Keratinocyte (primary cell): ENCODE data around the gene SHISAL2B. TPM values are rescaled to one million over a fixed set of nuclear protein-coding genes. Genes with fewer than 3 reads are reported as not detected.

Experiments
- DNase-seq: peaks from one replicate; pipeline ENCODE4 v3.0.0-alpha.2; 2011; ENCODE audit warnings: low read depth, missing footprints, low spot score
- FAIRE-seq: peaks from 2 replicates; lab custom pipeline; 2011; peaks lifted over from hg19 to GRCh38; lab: Jason Lieb, UNC
- H2AFZ ChIP-seq: 2 replicates; pipeline ENCODE4 v1.6.0; 2012; ENCODE audit warnings: low read length, control low read depth, inconsistent platforms; ENCODE audit not compliant: control insufficient read depth
- H3K27ac ChIP-seq: 2 replicates; pipeline ENCODE4 v1.5.1; 2011; ENCODE audit warnings: low read length; ENCODE audit not compliant: control insufficient read depth, insufficient read depth
- H3K27me3 ChIP-seq: 3 replicates; pipeline ENCODE4 v1.6.0; 2011; ENCODE audit warnings: low read length; ENCODE audit not compliant: control insufficient read depth, insufficient read depth; ENCODE audit errors: extremely low read depth
- H3K36me3 ChIP-seq, 2 experiments: 2 replicates in 1 of 2; 3 replicates in 1 of 2; pipeline ENCODE4 v1.5.1; 2011; ENCODE audit warnings: low read length in 2 of 2, mild to moderate bottlenecking in 1 of 2; ENCODE audit not compliant: control insufficient read depth in 2 of 2, insufficient read depth in 2 of 2; ENCODE audit errors: extremely low read depth in 1 of 2
- H3K4me1 ChIP-seq: 3 replicates; pipeline ENCODE4 v1.5.1; 2011; ENCODE audit warnings: low read length; ENCODE audit not compliant: control insufficient read depth, insufficient read depth; ENCODE audit errors: extremely low read depth
- H3K4me2 ChIP-seq: 3 replicates; pipeline ENCODE4 v1.6.0; 2011; ENCODE audit warnings: low read depth, low read length; ENCODE audit not compliant: control insufficient read depth, insufficient read depth; ENCODE audit errors: extremely low read depth
- H3K4me3 ChIP-seq, 3 experiments: fragments of 200-600 bp in 1 of 3; sonication (generic) in 1 of 3; 2 replicates in 2 of 3; 3 replicates in 1 of 3; pipeline ENCODE4 v1.5.1; 2011 to 2016; ENCODE audit warnings: low read length in 3 of 3, mild to moderate bottlenecking in 3 of 3, control low read depth in 2 of 3, inconsistent platforms in 1 of 3, low read depth in 1 of 3, mixed read lengths in 1 of 3, mixed run types in 1 of 3, moderate library complexity in 1 of 3; ENCODE audit not compliant: control insufficient read depth in 2 of 3, insufficient read depth in 2 of 3; ENCODE audit errors: extremely low read depth in 1 of 3
- H3K79me2 ChIP-seq: 2 replicates; pipeline ENCODE4 v1.6.0; 2012; ENCODE audit warnings: low read length; ENCODE audit not compliant: control insufficient read depth, insufficient read depth
- H3K9ac ChIP-seq: 3 replicates; pipeline ENCODE4 v1.6.0; 2011; ENCODE audit warnings: low read length; ENCODE audit not compliant: control insufficient read depth, insufficient read depth; ENCODE audit errors: extremely low read depth
- H3K9me1 ChIP-seq: 3 replicates; pipeline ENCODE4 v1.6.0; 2011; ENCODE audit warnings: low read length; ENCODE audit not compliant: control insufficient read depth, insufficient read depth; ENCODE audit errors: extremely low read depth
- H3K9me3 ChIP-seq: 2 replicates; pipeline ENCODE4 v1.5.1; 2012; ENCODE audit warnings: low read depth, low read length; ENCODE audit not compliant: control insufficient read depth
- H4K20me1 ChIP-seq: 3 replicates; pipeline ENCODE4 v1.6.0; 2011; ENCODE audit warnings: low read length; ENCODE audit not compliant: control insufficient read depth, insufficient read depth; ENCODE audit errors: extremely low read depth
- EZH2 ChIP-seq: IDR thresholded peaks from one replicate; pipeline ENCODE4 v1.6.1; 2012; ENCODE audit warnings: inconsistent platforms, mild to moderate bottlenecking, low read length, moderate library complexity
- dilution Hi-C: fragments of 300-500 bp; cut with MboI; formaldehyde crosslinking; loops from one replicate; pipeline ENCODE4 v1.7.0; 2020; ENCODE audit warnings: low sequenced_read_pairs; ENCODE audit not compliant: extremely low pct_ligation_motif_present
- polyA plus RNA-seq, 5 experiments: library from polyadenylated mRNA; depleted of rRNA in 3 of 5; stranded (reverse) in 3 of 5; stranded (forward) in 1 of 5; unstranded in 1 of 5; fragments of >200 nt; gene quantifications; 1 replicate in 1 of 5; 2 replicates in 3 of 5; 3 replicates in 1 of 5; pipeline versions ENCODE4 v1.2.1 to v1.2.3, GENCODE V29; 2011 to 2012; ENCODE audit warnings: missing spikeins in 2 of 5, low read depth in 1 of 5, low replicate concordance in 1 of 5
- TF ChIP-seq, protein P1 (sequence below), 3 experiments: IDR thresholded peaks in 1 of 3; conservative IDR thresholded peaks in 1 of 3; optimal IDR thresholded peaks in 1 of 3; 2 replicates in 2 of 3; 3 replicates in 1 of 3; pipeline versions ENCODE3 to v1.5.1; 2011; ENCODE audit warnings: low read length in 3 of 3, mild to moderate bottlenecking in 3 of 3, moderate library complexity in 2 of 3, control low read depth in 1 of 3, inconsistent platforms in 1 of 3; ENCODE audit not compliant: insufficient read depth in 2 of 3; ENCODE audit errors: extremely low read depth in 1 of 3

Gene SHISAL2B
- polyA plus RNA-seq, 1 donor (not counting 4 experiments of a cell fraction or from before 2014, with no cell fraction given), result not detected

DNA sequence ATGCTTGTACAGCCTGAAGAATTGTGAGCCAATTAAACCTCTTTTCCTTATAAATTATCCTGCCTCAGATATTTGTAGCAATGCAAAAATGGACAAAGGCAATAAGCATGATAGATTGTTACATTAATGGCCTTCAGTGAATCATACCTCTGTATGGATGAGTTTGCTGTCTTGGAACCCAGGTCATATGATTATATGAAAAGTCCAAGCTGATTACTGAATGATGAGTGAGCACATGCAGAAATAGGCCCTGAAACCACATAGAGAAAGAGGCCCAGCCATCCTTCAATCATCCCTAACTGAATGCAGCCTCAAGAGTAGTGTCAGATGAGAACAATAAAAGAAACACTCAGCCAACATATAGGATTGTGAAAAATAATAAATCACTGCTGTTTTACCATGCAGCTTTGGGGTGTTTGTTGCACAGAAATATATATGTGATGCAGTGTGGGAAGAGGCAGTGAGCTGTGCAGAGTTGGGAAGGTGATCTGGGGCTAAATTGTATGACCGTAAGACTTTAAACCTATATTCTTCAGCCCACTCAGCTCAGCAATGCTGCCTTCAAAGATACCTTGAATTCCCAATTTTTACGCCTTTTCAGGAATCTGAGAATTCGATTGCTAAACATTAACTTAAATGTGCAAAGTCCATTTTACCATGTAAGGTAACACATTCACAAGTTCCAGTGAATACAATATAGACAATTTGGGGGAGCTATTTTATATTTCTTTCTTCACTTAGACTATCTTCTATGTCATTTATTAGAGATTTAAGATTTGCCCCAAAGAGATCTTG lies 36.3 kb upstream of the SHISAL2B start:
- Histone ChIP-seq H3K9me3 (no peaks in the 10 kb centered on the region), H2AFZ (no peak overlapping the region), H3K4me1 (no peaks in the 10 kb centered on the region), H3K79me2 (no peaks in the 10 kb centered on the region), H3K27me3 (peaks cover 3% of the 10 kb centered on the region), H3K36me3 (no peaks in the 10 kb centered on the region), H3K9me1 (no peaks in the 10 kb centered on the region), H3K9ac (no peak overlapping the region), H3K4me3 (no peak overlapping the region), H4K20me1 (no peaks in the 10 kb centered on the region), H3K4me2 (no peak overlapping the region), H3K27ac (no peak overlapping the region)
- dilution Hi-C loops, result no loop called here
- no peak for TF ChIP-seq EZH2
- TF ChIP-seq, protein P1, sequence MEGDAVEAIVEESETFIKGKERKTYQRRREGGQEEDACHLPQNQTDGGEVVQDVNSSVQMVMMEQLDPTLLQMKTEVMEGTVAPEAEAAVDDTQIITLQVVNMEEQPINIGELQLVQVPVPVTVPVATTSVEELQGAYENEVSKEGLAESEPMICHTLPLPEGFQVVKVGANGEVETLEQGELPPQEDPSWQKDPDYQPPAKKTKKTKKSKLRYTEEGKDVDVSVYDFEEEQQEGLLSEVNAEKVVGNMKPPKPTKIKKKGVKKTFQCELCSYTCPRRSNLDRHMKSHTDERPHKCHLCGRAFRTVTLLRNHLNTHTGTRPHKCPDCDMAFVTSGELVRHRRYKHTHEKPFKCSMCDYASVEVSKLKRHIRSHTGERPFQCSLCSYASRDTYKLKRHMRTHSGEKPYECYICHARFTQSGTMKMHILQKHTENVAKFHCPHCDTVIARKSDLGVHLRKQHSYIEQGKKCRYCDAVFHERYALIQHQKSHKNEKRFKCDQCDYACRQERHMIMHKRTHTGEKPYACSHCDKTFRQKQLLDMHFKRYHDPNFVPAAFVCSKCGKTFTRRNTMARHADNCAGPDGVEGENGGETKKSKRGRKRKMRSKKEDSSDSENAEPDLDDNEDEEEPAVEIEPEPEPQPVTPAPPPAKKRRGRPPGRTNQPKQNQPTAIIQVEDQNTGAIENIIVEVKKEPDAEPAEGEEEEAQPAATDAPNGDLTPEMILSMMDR (optimal IDR thresholded peaks at IDR 0.05 in 1 of 3, IDR thresholded peaks at IDR 0.05 in 1 of 3, conservative IDR thresholded peaks at IDR 0.05 in 1 of 3; ENCODE audit: extremely low read depth in 1 of 3, insufficient read depth in 2 of 3, low read length in 3 of 3), result no peak
- DNase-seq (no peak), FAIRE-seq (no peak)

DNA sequence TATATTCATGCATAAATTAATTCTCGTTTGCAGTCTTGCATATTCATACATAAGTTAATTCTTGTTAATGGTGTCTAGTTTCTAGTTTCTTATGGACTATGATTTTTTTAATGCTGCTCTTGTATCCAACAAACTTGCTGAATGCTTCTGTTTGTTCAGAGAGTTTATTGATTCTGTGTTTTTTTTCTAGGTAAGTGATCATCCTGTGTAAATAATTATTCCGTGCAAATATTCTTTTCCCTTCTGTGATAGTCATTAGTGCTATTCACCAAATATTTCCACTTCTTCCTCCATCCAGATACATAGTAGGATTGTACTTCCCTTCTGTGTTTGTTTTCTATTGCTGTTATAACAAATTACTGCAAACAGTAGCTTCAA lies 35.8 kb upstream of the SHISAL2B start:
- FAIRE-seq, result no peak
- no peaks in the 10 kb centered on the region for H3K79me2 ChIP-seq
- no peaks in the 10 kb centered on the region for H3K9me3 ChIP-seq
- DNase-seq, result no peak
- H3K9ac ChIP-seq, result no peak overlapping the region
- no peak overlapping the region for H3K4me3 ChIP-seq
- H3K4me1 ChIP-seq, result no peaks in the 10 kb centered on the region
- no peak overlapping the region for H3K27ac ChIP-seq
- H3K9me1 ChIP-seq, result no peaks in the 10 kb centered on the region
- H2AFZ ChIP-seq, result no peak overlapping the region
- dilution Hi-C loops, result no loop called here
- H4K20me1 ChIP-seq, result no peaks in the 10 kb centered on the region
- H3K4me2 ChIP-seq, result no peak overlapping the region
- TF ChIP-seq EZH2, result no peak
- TF ChIP-seq, protein P1 (optimal IDR thresholded peaks at IDR 0.05 in 1 of 3, IDR thresholded peaks at IDR 0.05 in 1 of 3, conservative IDR thresholded peaks at IDR 0.05 in 1 of 3; ENCODE audit: extremely low read depth in 1 of 3, insufficient read depth in 2 of 3, low read length in 3 of 3), result no peak
- H3K36me3 ChIP-seq, result no peaks in the 10 kb centered on the region
- H3K27me3 ChIP-seq, result peaks cover 3% of the 10 kb centered on the region
